Neural progenitor cell (in vitro differentiated cells): ENCODE data around the gene GPAM. TPM values are rescaled to one million over a fixed set of nuclear protein-coding genes. Genes with fewer than 3 reads are reported as not detected.

Experiments
- DNase-seq: peaks from one replicate; pipeline ENCODE4 v3.0.0-alpha.2; 2016; ENCODE audit warnings: low spot score
- H2AFZ ChIP-seq: fragments of 200-600 bp; sonication (generic); replicated peaks from 2 replicates; pipeline ENCODE4 v1.6.1; 2016; ENCODE audit warnings: antibody characterized with exemption
- H3F3A ChIP-seq: fragments of 200-600 bp; sonication (generic); 2 replicates; pipeline ENCODE4 v1.6.1; 2016; ENCODE audit warnings: antibody characterized with exemption, low read depth
- H3K27ac ChIP-seq: fragments of 200-600 bp; sonication (generic); 2 replicates; pipeline ENCODE4 v1.5.1; 2016; ENCODE audit warnings: mild to moderate bottlenecking
- H3K27me3 ChIP-seq: fragments of 200-600 bp; sonication (generic); 2 replicates; pipeline ENCODE4 v1.6.1; 2016; ENCODE audit warnings: mild to moderate bottlenecking, moderate library complexity
- H3K36me3 ChIP-seq: fragments of 200-600 bp; sonication (generic); 2 replicates; pipeline ENCODE4 v1.5.1; 2016
- H3K4me1 ChIP-seq: fragments of 200-600 bp; sonication (generic); 2 replicates; pipeline ENCODE4 v1.6.1; 2016; ENCODE audit warnings: mixed run types
- H3K4me2 ChIP-seq: fragments of 200-600 bp; sonication (generic); 2 replicates; pipeline ENCODE4 v1.6.1; 2016
- H3K4me3 ChIP-seq: fragments of 200-600 bp; sonication (generic); 2 replicates; pipeline ENCODE4 v1.5.1; 2016
- H3K79me2 ChIP-seq: fragments of 200-600 bp; sonication (generic); 2 replicates; pipeline ENCODE4 v1.6.1; 2016; ENCODE audit warnings: low read depth
- H3K9ac ChIP-seq: fragments of 200-600 bp; sonication (generic); 2 replicates; pipeline ENCODE4 v1.6.1; 2016
- H3K9me3 ChIP-seq: fragments of 200-600 bp; sonication (generic); 2 replicates; pipeline ENCODE4 v1.5.1; 2016; ENCODE audit warnings: low read depth
- H4K20me1 ChIP-seq: fragments of 200-600 bp; sonication (generic); 2 replicates; pipeline ENCODE4 v1.6.1; 2016; ENCODE audit warnings: low read depth
- H3K27ac Mint-ChIP-seq: 3 replicates; pipeline ENCODE4 v1.8.0; 2021; ENCODE audit warnings: mixed read lengths
- H3K27me3 Mint-ChIP-seq: 2 replicates; pipeline ENCODE4 v1.8.0; 2022; ENCODE audit warnings: low read depth, mild to moderate bottlenecking, inconsistent platforms, moderate library complexity, mixed read lengths; ENCODE audit not compliant: insufficient read depth
- H3K36me3 Mint-ChIP-seq: 3 replicates; pipeline ENCODE4 v1.8.0; 2021; ENCODE audit warnings: mixed read lengths
- H3K4me1 Mint-ChIP-seq: 3 replicates; pipeline ENCODE4 v1.8.0; 2021; ENCODE audit warnings: mixed read lengths
- H3K4me3 Mint-ChIP-seq: 3 replicates; pipeline ENCODE4 v1.8.0; 2021; ENCODE audit warnings: mild to moderate bottlenecking, moderate library complexity, mixed read lengths
- H3K9me3 Mint-ChIP-seq: 3 replicates; pipeline ENCODE4 v1.8.0; 2020; ENCODE audit warnings: mixed read lengths
- EZH2 ChIP-seq: fragments of 200-600 bp; sonication (generic); IDR thresholded peaks from 2 replicates; pipeline ENCODE4 v1.6.1; 2017; ENCODE audit warnings: antibody characterized with exemption, mild to moderate bottlenecking, moderate library complexity
- EZH2phosphoT487 ChIP-seq: fragments of 200-600 bp; sonication (generic); IDR thresholded peaks from 2 replicates; pipeline ENCODE4 v1.6.1; 2017; ENCODE audit warnings: antibody characterized with exemption
- total RNA-seq: library from RNA; depleted of rRNA; stranded (reverse); fragments of >200 nt; gene quantifications from 2 replicates; pipeline ENCODE4 v1.2.3, GENCODE V29; 2015; ENCODE audit warnings: low replicate concordance
- TF ChIP-seq, protein P1 (sequence below): fragments of 200-600 bp; sonication (generic); IDR thresholded peaks from 2 replicates; pipeline ENCODE4 v1.5.1; 2017; ENCODE audit warnings: antibody characterized with exemption, mild to moderate bottlenecking

GPAM gene
- total RNA-seq, 1 donor from 2014 or later: 18.9 TPM

DNA sequence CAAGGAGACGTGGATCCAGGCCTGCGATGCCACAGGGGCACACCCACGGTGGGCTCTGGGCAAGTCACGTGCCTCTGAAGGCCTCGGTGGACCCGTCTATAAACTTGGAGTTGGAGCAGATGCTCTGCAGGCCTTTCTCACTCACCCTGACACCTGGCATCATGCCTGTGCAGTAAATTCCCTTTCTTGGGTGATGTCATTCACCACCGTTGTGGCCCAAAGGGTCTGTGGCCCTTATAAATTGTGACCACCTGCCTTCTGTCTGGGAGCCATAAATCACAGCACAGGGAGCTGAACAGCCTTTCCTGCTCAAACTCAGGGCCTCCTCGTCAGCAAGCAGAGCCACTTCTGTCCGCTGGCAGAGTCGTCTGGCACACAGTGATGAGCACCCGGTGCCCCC is 52.2 kb downstream of the GPAM start:
- H3K36me3 Mint-ChIP-seq: no peaks in the 10 kb centered on the region

DNA sequence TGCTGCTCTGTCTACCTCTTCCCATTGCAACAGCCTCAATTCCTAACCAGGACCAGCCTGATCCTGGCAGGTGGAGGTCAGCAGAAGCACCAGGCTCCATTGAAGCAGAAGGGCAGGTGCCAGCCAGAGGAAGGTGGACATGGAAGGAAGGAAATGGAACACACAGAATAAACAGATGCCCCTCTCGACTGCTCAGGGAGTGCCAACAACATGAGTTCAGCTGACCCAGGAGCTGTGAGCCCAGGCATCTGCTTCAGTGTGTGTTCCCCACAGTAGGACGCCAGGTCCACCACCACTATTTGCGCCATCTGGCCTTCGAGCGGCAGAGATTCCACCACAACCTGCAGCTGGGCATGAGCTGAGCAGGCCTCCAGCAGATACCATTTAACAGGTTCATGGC is 56.7 kb downstream of the GPAM start:
- Histone ChIP-seq H3K4me2 (no peak overlapping the region), H3K9me3 (no peaks in the 10 kb centered on the region), H3K27me3 (no peaks in the 10 kb centered on the region), H3K4me3 (no peak overlapping the region), H2AFZ (no peak overlapping the region), H3F3A (no peaks in the 10 kb centered on the region), H3K79me2 (no peaks in the 10 kb centered on the region), H3K9ac (no peak overlapping the region), H3K36me3 (no peaks in the 10 kb centered on the region), H3K4me1 (no peaks in the 10 kb centered on the region), H4K20me1 (no peaks in the 10 kb centered on the region), H3K27ac (no peak overlapping the region)
- Mint-ChIP-seq H3K4me1 (peaks cover 2% of the 10 kb centered on the region), H3K27ac (no peak overlapping the region), H3K27me3 (peaks cover 14% of the 10 kb centered on the region), H3K36me3 (no peaks in the 10 kb centered on the region), H3K9me3 (no peaks in the 10 kb centered on the region), H3K4me3 (no peak overlapping the region)
- TF ChIP-seq, protein P1, sequence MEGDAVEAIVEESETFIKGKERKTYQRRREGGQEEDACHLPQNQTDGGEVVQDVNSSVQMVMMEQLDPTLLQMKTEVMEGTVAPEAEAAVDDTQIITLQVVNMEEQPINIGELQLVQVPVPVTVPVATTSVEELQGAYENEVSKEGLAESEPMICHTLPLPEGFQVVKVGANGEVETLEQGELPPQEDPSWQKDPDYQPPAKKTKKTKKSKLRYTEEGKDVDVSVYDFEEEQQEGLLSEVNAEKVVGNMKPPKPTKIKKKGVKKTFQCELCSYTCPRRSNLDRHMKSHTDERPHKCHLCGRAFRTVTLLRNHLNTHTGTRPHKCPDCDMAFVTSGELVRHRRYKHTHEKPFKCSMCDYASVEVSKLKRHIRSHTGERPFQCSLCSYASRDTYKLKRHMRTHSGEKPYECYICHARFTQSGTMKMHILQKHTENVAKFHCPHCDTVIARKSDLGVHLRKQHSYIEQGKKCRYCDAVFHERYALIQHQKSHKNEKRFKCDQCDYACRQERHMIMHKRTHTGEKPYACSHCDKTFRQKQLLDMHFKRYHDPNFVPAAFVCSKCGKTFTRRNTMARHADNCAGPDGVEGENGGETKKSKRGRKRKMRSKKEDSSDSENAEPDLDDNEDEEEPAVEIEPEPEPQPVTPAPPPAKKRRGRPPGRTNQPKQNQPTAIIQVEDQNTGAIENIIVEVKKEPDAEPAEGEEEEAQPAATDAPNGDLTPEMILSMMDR: no peak
- TF ChIP-seq EZH2phosphoT487: no peak
- no peak for DNase-seq

More for the DNA sequence above, 52.2 kb downstream of the GPAM start:
- H3K4me3 Mint-ChIP-seq: no peak overlapping the region
- H2AFZ ChIP-seq: no peak overlapping the region
- H3K27me3 ChIP-seq: no peaks in the 10 kb centered on the region
- H3K27ac ChIP-seq: no peak overlapping the region
- TF ChIP-seq, protein P1: no peak
- TF ChIP-seq EZH2 (no peak), EZH2phosphoT487 (no peak)
- H3K27ac Mint-ChIP-seq: no peak overlapping the region
- H3K4me1 Mint-ChIP-seq: peaks cover 12% of the 10 kb centered on the region
- no peak overlapping the region for H3K4me2 ChIP-seq
- H3K9me3 ChIP-seq: no peaks in the 10 kb centered on the region
- no peak overlapping the region for H3K4me3 ChIP-seq
- H4K20me1 ChIP-seq: no peaks in the 10 kb centered on the region
- DNase-seq: no peak
- H3K36me3 ChIP-seq: no peaks in the 10 kb centered on the region
- H3F3A ChIP-seq: no peaks in the 10 kb centered on the region
- no peaks in the 10 kb centered on the region for H3K4me1 ChIP-seq
- H3K9me3 Mint-ChIP-seq: no peaks in the 10 kb centered on the region
- no peaks in the 10 kb centered on the region for H3K79me2 ChIP-seq
- H3K27me3 Mint-ChIP-seq: peaks cover 5% of the 10 kb centered on the region
- no peak overlapping the region for H3K9ac ChIP-seq

DNA sequence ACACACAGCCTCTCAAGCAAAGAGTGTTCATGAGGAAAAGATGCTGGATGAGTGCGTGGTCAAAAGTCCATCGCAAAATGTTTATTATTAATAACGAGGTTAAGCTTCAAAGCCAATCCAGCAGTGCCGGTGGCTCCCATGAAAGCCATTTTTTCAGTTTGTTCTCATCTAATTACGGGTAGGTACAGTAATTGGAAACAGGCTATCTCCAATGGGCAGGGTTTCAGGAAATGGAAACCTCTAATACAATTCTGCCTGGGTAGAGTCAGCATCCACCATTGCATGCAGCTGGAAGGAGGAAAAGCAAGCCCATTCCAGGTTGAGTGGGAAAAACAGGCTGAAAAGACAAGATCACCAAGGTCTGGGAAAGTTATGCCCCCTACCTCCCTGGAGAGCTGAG is 57.4 kb downstream of the GPAM start:
- peaks cover 14% of the 10 kb centered on the region for H3K27me3 Mint-ChIP-seq
- no peak for DNase-seq
- H4K20me1 ChIP-seq: no peaks in the 10 kb centered on the region
- H3K9me3 Mint-ChIP-seq: no peaks in the 10 kb centered on the region
- H3K9me3 ChIP-seq: no peaks in the 10 kb centered on the region
- H3K27ac ChIP-seq: no peak overlapping the region
- TF ChIP-seq, protein P1: no peak
- no peak for TF ChIP-seq EZH2phosphoT487
- no peak for TF ChIP-seq EZH2
- no peaks in the 10 kb centered on the region for H3K79me2 ChIP-seq
- no peaks in the 10 kb centered on the region for H3F3A ChIP-seq
- no peak overlapping the region for H3K9ac ChIP-seq
- no peaks in the 10 kb centered on the region for H3K36me3 ChIP-seq
- H3K27me3 ChIP-seq: no peaks in the 10 kb centered on the region
- no peaks in the 10 kb centered on the region for H3K36me3 Mint-ChIP-seq
- H3K4me3 Mint-ChIP-seq: no peak overlapping the region
- no peak overlapping the region for H3K4me2 ChIP-seq
- H2AFZ ChIP-seq: no peak overlapping the region
- peaks cover 2% of the 10 kb centered on the region for H3K4me1 Mint-ChIP-seq
- H3K4me3 ChIP-seq: no peak overlapping the region
- H3K4me1 ChIP-seq: no peaks in the 10 kb centered on the region
- no peak overlapping the region for H3K27ac Mint-ChIP-seq

DNA sequence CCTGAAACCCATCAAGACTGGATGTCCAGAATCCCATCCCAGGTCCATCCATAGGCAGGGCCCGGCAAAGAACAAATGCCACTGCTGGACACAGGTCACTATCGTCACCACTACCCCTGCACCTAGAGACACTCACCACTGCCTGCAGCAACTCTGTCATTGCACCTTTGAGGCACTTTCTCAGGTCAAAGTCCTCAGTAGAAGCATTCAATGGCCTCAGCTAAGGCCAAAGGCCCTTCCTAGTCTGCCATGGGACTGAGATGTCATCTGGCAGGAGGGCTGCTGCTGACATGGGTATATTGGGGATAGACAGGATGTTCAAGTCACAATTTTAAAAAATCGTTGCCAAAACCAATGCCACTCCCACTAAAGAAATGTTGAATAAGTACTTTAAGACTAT is 58.7 kb downstream of the GPAM start:
- H3K4me3 Mint-ChIP-seq: no peak overlapping the region
- no peak for DNase-seq
- Histone ChIP-seq H3F3A (no peaks in the 10 kb centered on the region), H2AFZ (no peak overlapping the region), H4K20me1 (no peaks in the 10 kb centered on the region), H3K4me1 (no peaks in the 10 kb centered on the region), H3K27ac (no peak overlapping the region), H3K27me3 (no peaks in the 10 kb centered on the region), H3K9ac (no peak overlapping the region), H3K4me2 (no peak overlapping the region), H3K9me3 (no peaks in the 10 kb centered on the region), H3K36me3 (no peaks in the 10 kb centered on the region), H3K4me3 (no peak overlapping the region), H3K79me2 (no peaks in the 10 kb centered on the region)
- TF ChIP-seq EZH2 (no peak), EZH2phosphoT487 (no peak)
- TF ChIP-seq, protein P1: no peak
- peaks cover 14% of the 10 kb centered on the region for H3K27me3 Mint-ChIP-seq
- peaks cover 2% of the 10 kb centered on the region for H3K4me1 Mint-ChIP-seq
- H3K27ac Mint-ChIP-seq: no peak overlapping the region
- H3K36me3 Mint-ChIP-seq: no peaks in the 10 kb centered on the region
- peaks cover 2% of the 10 kb centered on the region for H3K9me3 Mint-ChIP-seq
